Measurements from ENCODE around the gene MTERF4. TPM values are rescaled to one million over a fixed set of nuclear protein-coding genes. Genes with fewer than 3 reads are reported as not detected.

Gene MTERF4
- total RNA-seq, 1 donor: 30.0 TPM

GRCh38 chr2:241072151-241072550 lies 29.9 kb downstream of the MTERF4 start:
- peak; percentile 58 for DNase-seq (ENCODE audit: insufficient read length, low spot score, missing footprints)
- TF ChIP-seq, protein P1, sequence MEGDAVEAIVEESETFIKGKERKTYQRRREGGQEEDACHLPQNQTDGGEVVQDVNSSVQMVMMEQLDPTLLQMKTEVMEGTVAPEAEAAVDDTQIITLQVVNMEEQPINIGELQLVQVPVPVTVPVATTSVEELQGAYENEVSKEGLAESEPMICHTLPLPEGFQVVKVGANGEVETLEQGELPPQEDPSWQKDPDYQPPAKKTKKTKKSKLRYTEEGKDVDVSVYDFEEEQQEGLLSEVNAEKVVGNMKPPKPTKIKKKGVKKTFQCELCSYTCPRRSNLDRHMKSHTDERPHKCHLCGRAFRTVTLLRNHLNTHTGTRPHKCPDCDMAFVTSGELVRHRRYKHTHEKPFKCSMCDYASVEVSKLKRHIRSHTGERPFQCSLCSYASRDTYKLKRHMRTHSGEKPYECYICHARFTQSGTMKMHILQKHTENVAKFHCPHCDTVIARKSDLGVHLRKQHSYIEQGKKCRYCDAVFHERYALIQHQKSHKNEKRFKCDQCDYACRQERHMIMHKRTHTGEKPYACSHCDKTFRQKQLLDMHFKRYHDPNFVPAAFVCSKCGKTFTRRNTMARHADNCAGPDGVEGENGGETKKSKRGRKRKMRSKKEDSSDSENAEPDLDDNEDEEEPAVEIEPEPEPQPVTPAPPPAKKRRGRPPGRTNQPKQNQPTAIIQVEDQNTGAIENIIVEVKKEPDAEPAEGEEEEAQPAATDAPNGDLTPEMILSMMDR (IDR thresholded peaks at IDR 0.05; ENCODE audit: extremely low read depth, low read depth, low read length): no peak
- H3K36me3 ChIP-seq (ENCODE audit: insufficient read depth, low read length): peaks cover 28% of the 10 kb centered on the region
- no peaks in the 10 kb centered on the region for H3K27me3 ChIP-seq (ENCODE audit: insufficient read depth, low read length)
- peaks cover 9% of the 10 kb centered on the region for H4K20me1 ChIP-seq (ENCODE audit: insufficient read depth, low read length)
- H3K79me2 ChIP-seq (ENCODE audit: insufficient read depth, low read length): no peaks in the 10 kb centered on the region
- H3K27ac ChIP-seq (ENCODE audit: low read depth, low read length): no peak overlapping the region
- H3K4me2 ChIP-seq (ENCODE audit: insufficient read depth, low read length): no peak overlapping the region
- H3K9me3 ChIP-seq (ENCODE audit: low read depth, low read length): no peaks in the 10 kb centered on the region
- no peak overlapping the region for H3K4me3 ChIP-seq (ENCODE audit: insufficient read depth, low read length)
- H3K4me1 ChIP-seq (ENCODE audit: insufficient read depth, low read length): no peaks in the 10 kb centered on the region
- H2AFZ ChIP-seq (ENCODE audit: low read length): no peak overlapping the region

GRCh38 chr2:241071677-241072111 lies 30.4 kb downstream of the MTERF4 start:
- Histone ChIP-seq H3K4me3 (ENCODE audit: insufficient read depth, low read length) (no peak overlapping the region), H2AFZ (ENCODE audit: low read length) (no peak overlapping the region), H3K27ac (ENCODE audit: low read depth, low read length) (no peak overlapping the region), H3K9me3 (ENCODE audit: low read depth, low read length) (no peaks in the 10 kb centered on the region), H3K4me2 (ENCODE audit: insufficient read depth, low read length) (no peak overlapping the region), H4K20me1 (ENCODE audit: insufficient read depth, low read length) (peaks cover 10% of the 10 kb centered on the region), H3K79me2 (ENCODE audit: insufficient read depth, low read length) (no peaks in the 10 kb centered on the region), H3K27me3 (ENCODE audit: insufficient read depth, low read length) (no peaks in the 10 kb centered on the region), H3K4me1 (ENCODE audit: insufficient read depth, low read length) (no peaks in the 10 kb centered on the region), H3K36me3 (ENCODE audit: insufficient read depth, low read length) (peaks cover 28% of the 10 kb centered on the region)
- TF ChIP-seq, protein P1 (IDR thresholded peaks at IDR 0.05; ENCODE audit: extremely low read depth, low read depth, low read length): no peak
- DNase-seq (ENCODE audit: insufficient read length, low spot score, missing footprints): no peak

GRCh38 chr2:241070811-241071676 lies 31.0 kb downstream of the MTERF4 start:
- peaks cover 13% of the 10 kb centered on the region for H4K20me1 ChIP-seq (ENCODE audit: insufficient read depth, low read length)
- DNase-seq (ENCODE audit: insufficient read length, low spot score, missing footprints): peak; percentile 70
- H3K36me3 ChIP-seq (ENCODE audit: insufficient read depth, low read length): peaks cover 28% of the 10 kb centered on the region
- H3K4me1 ChIP-seq (ENCODE audit: insufficient read depth, low read length): no peaks in the 10 kb centered on the region
- no peak overlapping the region for H3K4me2 ChIP-seq (ENCODE audit: insufficient read depth, low read length)
- no peaks in the 10 kb centered on the region for H3K9me3 ChIP-seq (ENCODE audit: low read depth, low read length)
- H3K27me3 ChIP-seq (ENCODE audit: insufficient read depth, low read length): no peaks in the 10 kb centered on the region
- H2AFZ ChIP-seq (ENCODE audit: low read length): no peak overlapping the region
- TF ChIP-seq, protein P1 (IDR thresholded peaks at IDR 0.05; ENCODE audit: extremely low read depth, low read depth, low read length): no peak
- H3K4me3 ChIP-seq (ENCODE audit: insufficient read depth, low read length): no peak overlapping the region
- no peaks in the 10 kb centered on the region for H3K79me2 ChIP-seq (ENCODE audit: insufficient read depth, low read length)
- no peak overlapping the region for H3K27ac ChIP-seq (ENCODE audit: low read depth, low read length)

GRCh38 chr2:241070361-241070760 lies 31.7 kb downstream of the MTERF4 start:
- Histone ChIP-seq H2AFZ (ENCODE audit: low read length) (no peak overlapping the region), H4K20me1 (ENCODE audit: insufficient read depth, low read length) (peaks cover 17% of the 10 kb centered on the region), H3K4me1 (ENCODE audit: insufficient read depth, low read length) (no peaks in the 10 kb centered on the region), H3K27me3 (ENCODE audit: insufficient read depth, low read length) (no peaks in the 10 kb centered on the region), H3K36me3 (ENCODE audit: insufficient read depth, low read length) (peaks cover 25% of the 10 kb centered on the region), H3K9me3 (ENCODE audit: low read depth, low read length) (no peaks in the 10 kb centered on the region), H3K79me2 (ENCODE audit: insufficient read depth, low read length) (no peaks in the 10 kb centered on the region), H3K27ac (ENCODE audit: low read depth, low read length) (no peak overlapping the region), H3K4me3 (ENCODE audit: insufficient read depth, low read length) (no peak overlapping the region), H3K4me2 (ENCODE audit: insufficient read depth, low read length) (no peak overlapping the region)
- TF ChIP-seq, protein P1 (IDR thresholded peaks at IDR 0.05; ENCODE audit: extremely low read depth, low read depth, low read length): no peak
- peak; percentile 68 for DNase-seq (ENCODE audit: insufficient read length, low spot score, missing footprints)
